Measurements from ENCODE around the gene KLHL36.

The KLHL36 gene

DNA sequence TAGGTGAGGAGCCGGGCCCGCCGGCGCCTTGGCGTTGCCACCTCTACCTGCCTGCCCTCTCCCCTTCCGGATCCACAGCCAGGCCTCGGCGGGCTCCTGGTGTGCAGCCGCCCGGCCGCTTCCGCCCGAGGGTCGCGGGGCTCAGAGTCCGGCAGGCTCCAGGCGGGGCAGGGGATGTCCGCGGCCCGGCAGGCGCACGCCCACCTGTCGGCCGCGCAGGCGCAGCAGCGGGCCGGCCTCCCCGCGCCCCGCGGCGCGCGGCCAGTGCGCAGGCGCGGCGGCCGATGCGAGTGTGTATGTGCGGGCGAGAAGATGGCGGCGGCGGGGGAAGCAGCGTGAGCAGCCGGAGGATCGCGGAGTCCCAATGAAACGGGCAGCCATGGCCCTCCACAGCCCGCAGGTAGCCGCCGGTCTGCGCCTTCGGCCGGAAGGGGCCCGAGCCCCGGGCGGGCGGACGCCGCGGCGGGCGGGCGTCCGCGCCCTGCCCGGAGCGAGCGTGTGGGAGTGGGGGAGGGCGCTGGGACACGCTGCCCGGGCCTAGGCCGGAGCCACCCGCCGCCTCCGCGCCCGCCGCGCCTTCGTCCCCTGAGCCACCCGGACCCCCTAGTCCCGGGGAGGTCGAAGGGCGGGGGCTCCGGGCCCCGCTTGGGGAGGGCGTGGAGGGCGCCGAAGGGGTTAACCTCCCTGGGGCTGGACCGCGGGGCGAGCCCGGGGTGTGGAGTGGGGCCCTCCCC, 51.6 kb downstream of the KLHL36 start, which contains the start of gene USP10:
USP10 (plus strand) TSS at position 289 of the 734 bp plus-strand sequence; CDS start at position 380, 91 bp downstream.
- peak within 1 kb of the TSS; percentile 88 for H3K27ac ChIP-seq (ENCODE audit: low read depth, low read length)
- H3K4me3 ChIP-seq (ENCODE audit: low read depth, low read length): peak within 1 kb of the TSS; percentile 84
- H3K9me3 ChIP-seq (ENCODE audit: control insufficient read depth, insufficient read depth, low read length): no peaks in the 10 kb centered on the region
- H3K9ac ChIP-seq (ENCODE audit: low read depth, low read length): peak within 1 kb of the TSS; percentile 95
- peaks cover 27% of the 10 kb centered on the region for H3K4me1 ChIP-seq (ENCODE audit: control insufficient read depth, insufficient read depth, low read length)
- peaks cover 4% of the 10 kb centered on the region; the same call in 1 of the 2 replicates for H3K36me3 ChIP-seq (ENCODE audit: control insufficient read depth, insufficient read depth, low read length)
- H3K27me3 ChIP-seq (ENCODE audit: control insufficient read depth, insufficient read depth, low read length): no peaks in the 10 kb centered on the region

DNA sequence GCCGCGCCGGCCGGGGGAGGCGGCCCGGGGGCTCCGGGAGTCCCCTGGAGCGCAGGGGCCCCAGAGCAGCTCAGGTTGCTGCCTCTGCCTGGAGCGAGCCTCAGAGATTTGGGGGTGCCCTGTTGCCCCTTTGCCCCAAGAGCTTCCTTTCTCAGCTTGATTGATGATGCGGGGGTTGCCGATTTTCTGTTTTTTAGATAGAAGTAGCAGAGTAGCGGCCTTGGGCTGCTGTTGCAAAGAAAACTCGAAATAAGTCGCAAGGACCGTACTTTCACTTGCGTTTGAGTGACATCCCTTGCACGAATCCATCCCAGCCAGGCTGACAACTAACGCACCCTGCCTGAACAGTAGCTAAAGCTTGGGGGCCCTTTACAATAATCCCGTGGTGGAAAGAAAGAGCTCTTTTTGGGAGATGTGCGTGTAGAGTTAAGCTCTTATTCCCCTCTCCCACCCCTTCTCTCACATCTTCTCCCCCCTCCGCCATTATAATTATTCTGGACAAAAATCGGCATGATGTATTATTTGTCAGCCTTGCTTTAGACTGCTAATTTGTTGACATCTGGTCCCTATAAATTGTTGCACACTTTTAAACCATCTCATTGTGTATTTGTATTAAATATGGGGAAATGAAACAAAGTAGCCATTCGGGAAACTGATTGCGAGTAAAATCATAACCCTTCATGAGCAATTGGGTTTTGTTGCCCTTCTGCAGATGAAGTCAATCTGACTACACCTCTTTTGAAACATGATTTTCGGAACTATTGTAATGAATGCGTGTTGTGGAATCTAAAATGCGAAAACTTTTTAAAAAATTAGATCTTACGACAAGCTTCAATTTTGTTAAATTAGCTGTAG, 52.4 kb downstream of the KLHL36 start:
- H3K36me3 ChIP-seq (ENCODE audit: control insufficient read depth, insufficient read depth, low read length): peaks cover 4% of the 10 kb centered on the region; the same call in 1 of the 2 replicates
- H3K9me3 ChIP-seq (ENCODE audit: control insufficient read depth, insufficient read depth, low read length): no peaks in the 10 kb centered on the region
- peak overlapping the region; percentile 95 for H3K9ac ChIP-seq (ENCODE audit: low read depth, low read length)
- peak overlapping the region; percentile 88 for H3K27ac ChIP-seq (ENCODE audit: low read depth, low read length)
- peak overlapping the region; percentile 84 for H3K4me3 ChIP-seq (ENCODE audit: low read depth, low read length)
- no peaks in the 10 kb centered on the region for H3K27me3 ChIP-seq (ENCODE audit: control insufficient read depth, insufficient read depth, low read length)
- H3K4me1 ChIP-seq (ENCODE audit: control insufficient read depth, insufficient read depth, low read length): peaks cover 27% of the 10 kb centered on the region

DNA sequence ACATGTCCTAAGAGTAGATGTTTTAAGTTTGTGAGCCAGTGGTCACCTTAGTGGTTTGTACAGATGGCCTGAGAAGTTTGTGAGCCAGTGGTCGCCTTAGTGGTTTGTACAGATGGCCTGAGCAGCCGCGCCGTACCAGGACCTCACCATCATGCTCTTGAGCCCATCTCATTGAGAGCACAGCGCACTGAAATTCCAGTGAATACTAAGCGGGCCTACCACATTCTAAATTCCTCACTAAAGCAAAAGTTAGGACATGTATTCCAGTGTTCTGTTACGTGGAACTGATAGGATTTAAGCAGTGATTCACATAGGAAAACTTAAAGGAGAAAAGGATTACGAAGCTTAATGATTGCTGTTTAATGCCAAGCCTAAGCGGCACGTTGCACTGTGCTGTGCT, 55.4 kb downstream of the KLHL36 start:
- H3K27me3 ChIP-seq (ENCODE audit: control insufficient read depth, insufficient read depth, low read length): no peaks in the 10 kb centered on the region
- no peak overlapping the region for H3K27ac ChIP-seq (ENCODE audit: low read depth, low read length)
- H3K4me1 ChIP-seq (ENCODE audit: control insufficient read depth, insufficient read depth, low read length): peaks cover 27% of the 10 kb centered on the region
- peaks cover 4% of the 10 kb centered on the region; the same call in 1 of the 2 replicates for H3K36me3 ChIP-seq (ENCODE audit: control insufficient read depth, insufficient read depth, low read length)
- H3K4me3 ChIP-seq (ENCODE audit: low read depth, low read length): no peak overlapping the region
- H3K9ac ChIP-seq (ENCODE audit: low read depth, low read length): no peak overlapping the region
- H3K9me3 ChIP-seq (ENCODE audit: control insufficient read depth, insufficient read depth, low read length): no peaks in the 10 kb centered on the region

DNA sequence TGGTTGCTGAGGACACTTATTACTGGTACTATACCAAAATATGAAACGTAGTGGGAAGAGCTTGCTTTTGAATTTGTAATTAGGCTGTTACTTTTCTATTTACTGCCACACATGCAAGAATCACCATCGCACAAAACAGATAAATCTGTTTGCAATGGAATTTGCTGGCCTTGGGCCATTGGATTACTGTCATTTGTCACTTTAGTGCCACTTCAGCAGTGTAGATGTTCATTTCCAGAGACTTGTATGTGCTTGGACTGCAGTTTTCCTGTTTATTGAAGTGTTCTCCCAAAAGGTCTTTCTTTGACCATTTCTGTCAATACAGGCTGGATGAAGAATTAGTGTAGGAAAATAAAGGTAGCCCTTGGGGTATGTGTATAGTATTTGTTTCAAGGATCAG, 55.9 kb downstream of the KLHL36 start:
- no peak overlapping the region for H3K9ac ChIP-seq (ENCODE audit: low read depth, low read length)
- H3K27ac ChIP-seq (ENCODE audit: low read depth, low read length): no peak overlapping the region
- H3K9me3 ChIP-seq (ENCODE audit: control insufficient read depth, insufficient read depth, low read length): no peaks in the 10 kb centered on the region
- H3K4me3 ChIP-seq (ENCODE audit: low read depth, low read length): no peak overlapping the region
- H3K27me3 ChIP-seq (ENCODE audit: control insufficient read depth, insufficient read depth, low read length): no peaks in the 10 kb centered on the region
- peaks cover 4% of the 10 kb centered on the region; the same call in 1 of the 2 replicates for H3K36me3 ChIP-seq (ENCODE audit: control insufficient read depth, insufficient read depth, low read length)
- peaks cover 28% of the 10 kb centered on the region for H3K4me1 ChIP-seq (ENCODE audit: control insufficient read depth, insufficient read depth, low read length)

DNA sequence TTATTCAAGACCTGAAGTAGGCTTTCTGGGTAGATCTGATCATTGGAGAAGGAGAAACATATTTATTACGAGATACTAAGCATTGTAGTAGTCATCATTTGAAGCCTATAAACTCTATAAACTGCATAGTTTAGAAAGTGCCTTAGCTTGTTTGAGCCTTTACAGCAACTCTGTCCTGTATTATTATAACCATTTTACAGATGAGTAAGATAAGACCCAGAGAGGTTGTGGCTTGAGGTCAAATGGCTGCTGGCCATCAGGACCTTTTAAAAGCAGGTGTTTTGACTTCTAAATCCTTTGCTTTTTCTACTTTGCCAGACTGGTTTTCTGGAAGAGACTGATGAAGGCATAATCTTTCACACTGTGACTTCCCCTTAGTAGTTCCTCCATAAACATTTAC, 58.5 kb downstream of the KLHL36 start:
- Histone ChIP-seq H3K9me3 (ENCODE audit: control insufficient read depth, insufficient read depth, low read length) (no peaks in the 10 kb centered on the region), H3K27ac (ENCODE audit: low read depth, low read length) (no peak overlapping the region), H3K9ac (ENCODE audit: low read depth, low read length) (no peak overlapping the region), H3K36me3 (ENCODE audit: control insufficient read depth, insufficient read depth, low read length) (peaks cover 13% of the 10 kb centered on the region), H3K4me1 (ENCODE audit: control insufficient read depth, insufficient read depth, low read length) (peaks cover 45% of the 10 kb centered on the region), H3K4me3 (ENCODE audit: low read depth, low read length) (no peak overlapping the region), H3K27me3 (ENCODE audit: control insufficient read depth, insufficient read depth, low read length) (no peaks in the 10 kb centered on the region)

DNA sequence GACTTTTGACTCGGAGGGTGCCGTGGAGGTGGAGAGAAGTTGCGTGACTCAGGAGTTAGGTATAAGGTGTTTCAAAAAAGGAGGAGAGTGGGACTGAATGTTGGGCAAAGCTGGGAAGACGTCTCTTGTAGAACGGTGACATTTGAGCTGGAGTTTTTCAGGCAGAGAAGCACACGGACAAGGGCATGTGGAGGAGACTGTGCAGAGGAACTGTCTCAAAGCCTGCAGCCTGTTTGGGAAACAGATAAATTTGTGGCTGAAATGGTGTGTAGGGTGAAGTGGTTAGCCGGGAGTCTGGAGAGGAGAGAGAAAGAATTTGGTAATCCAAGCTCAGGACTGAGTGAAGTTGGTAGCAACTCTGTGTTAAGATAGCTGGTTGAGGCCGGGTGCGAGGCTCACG, 61.3 kb downstream of the KLHL36 start:
- H3K27me3 ChIP-seq (ENCODE audit: control insufficient read depth, insufficient read depth, low read length): no peaks in the 10 kb centered on the region
- no peak overlapping the region for H3K4me3 ChIP-seq (ENCODE audit: low read depth, low read length)

DNA sequence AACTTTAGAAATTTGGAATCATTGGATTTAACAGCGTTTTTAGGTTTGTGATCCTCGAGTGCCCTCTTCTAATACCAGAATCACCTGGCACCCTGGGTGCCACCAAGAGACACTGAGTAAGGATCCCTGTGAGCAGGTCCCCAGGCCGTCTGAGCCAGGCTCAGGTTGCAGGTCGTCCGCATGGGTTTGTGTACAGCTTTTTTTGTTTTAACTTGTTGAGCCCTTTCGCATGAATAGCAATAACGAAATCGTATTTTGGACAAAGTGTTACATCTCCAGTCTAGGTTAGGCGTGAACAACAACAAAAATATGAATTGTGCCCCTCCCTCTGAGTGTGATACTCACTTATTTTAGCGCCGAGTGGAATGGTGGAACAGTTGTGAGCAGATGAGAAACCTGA, 62.4 kb downstream of the KLHL36 start:
- Histone ChIP-seq H3K4me3 (ENCODE audit: low read depth, low read length) (no peak overlapping the region), H3K36me3 (ENCODE audit: control insufficient read depth, insufficient read depth, low read length) (peaks cover 8% of the 10 kb centered on the region), H3K9me3 (ENCODE audit: control insufficient read depth, insufficient read depth, low read length) (no peaks in the 10 kb centered on the region), H3K9ac (ENCODE audit: low read depth, low read length) (no peak overlapping the region), H3K27ac (ENCODE audit: low read depth, low read length) (no peak overlapping the region), H3K4me1 (ENCODE audit: control insufficient read depth, insufficient read depth, low read length) (peaks cover 45% of the 10 kb centered on the region), H3K27me3 (ENCODE audit: control insufficient read depth, insufficient read depth, low read length) (no peaks in the 10 kb centered on the region)

More for the DNA sequence above, 61.3 kb downstream of the KLHL36 start:
- no peak overlapping the region for H3K27ac ChIP-seq (ENCODE audit: low read depth, low read length)
- peaks cover 12% of the 10 kb centered on the region for H3K36me3 ChIP-seq (ENCODE audit: control insufficient read depth, insufficient read depth, low read length)
- H3K9me3 ChIP-seq (ENCODE audit: control insufficient read depth, insufficient read depth, low read length): no peaks in the 10 kb centered on the region
- H3K4me1 ChIP-seq (ENCODE audit: control insufficient read depth, insufficient read depth, low read length): peaks cover 45% of the 10 kb centered on the region
- no peak overlapping the region for H3K9ac ChIP-seq (ENCODE audit: low read depth, low read length)

All from HUES48 (cell line).